Osteocyte (in vitro differentiated cells): ENCODE results near the gene CHKA. TPM values are rescaled to one million over a fixed set of nuclear protein-coding genes. Genes with fewer than 3 reads are reported as not detected.

Experiments used
- DNase-seq: peaks from one replicate; pipeline ENCODE4 v3.0.0; 2021; ENCODE audit warnings: mixed read lengths; ENCODE audit not compliant: unreplicated experiment; ENCODE audit errors: extremely low spot score
- H3K27ac Mint-ChIP-seq: one replicate; pipeline ENCODE4 v1.8.0; 2021; ENCODE audit warnings: mild to moderate bottlenecking, mixed read lengths; ENCODE audit not compliant: unreplicated experiment
- H3K27me3 Mint-ChIP-seq: one replicate; pipeline ENCODE4 v1.8.0; 2021; ENCODE audit warnings: mixed read lengths; ENCODE audit not compliant: unreplicated experiment
- H3K36me3 Mint-ChIP-seq: one replicate; pipeline ENCODE4 v1.8.0; 2021; ENCODE audit warnings: mixed read lengths; ENCODE audit not compliant: unreplicated experiment
- H3K4me1 Mint-ChIP-seq: one replicate; pipeline ENCODE4 v1.8.0; 2021; ENCODE audit warnings: mixed read lengths; ENCODE audit not compliant: unreplicated experiment
- H3K4me3 Mint-ChIP-seq: one replicate; pipeline ENCODE4 v1.8.0; 2021; ENCODE audit warnings: mild to moderate bottlenecking, moderate library complexity, mixed read lengths; ENCODE audit not compliant: unreplicated experiment
- H3K9me3 Mint-ChIP-seq: one replicate; pipeline ENCODE4 v1.8.0; 2021; ENCODE audit warnings: mixed read lengths; ENCODE audit not compliant: unreplicated experiment
- total RNA-seq: library from RNA; stranded (reverse); gene quantifications from 2 replicates; pipeline ENCODE4 v1.2.1, GENCODE V29; 2021
- TF ChIP-seq, protein P1 (sequence below): fragments of 200-600 bp; sonication (generic); IDR thresholded peaks from 2 replicates; pipeline ENCODE4 v1.5.0; 2021; ENCODE audit warnings: antibody characterized with exemption, mild to moderate bottlenecking, moderate library complexity

CHKA gene
- total RNA-seq, 1 donor from 2014 or later: 38.0 TPM

DNA sequence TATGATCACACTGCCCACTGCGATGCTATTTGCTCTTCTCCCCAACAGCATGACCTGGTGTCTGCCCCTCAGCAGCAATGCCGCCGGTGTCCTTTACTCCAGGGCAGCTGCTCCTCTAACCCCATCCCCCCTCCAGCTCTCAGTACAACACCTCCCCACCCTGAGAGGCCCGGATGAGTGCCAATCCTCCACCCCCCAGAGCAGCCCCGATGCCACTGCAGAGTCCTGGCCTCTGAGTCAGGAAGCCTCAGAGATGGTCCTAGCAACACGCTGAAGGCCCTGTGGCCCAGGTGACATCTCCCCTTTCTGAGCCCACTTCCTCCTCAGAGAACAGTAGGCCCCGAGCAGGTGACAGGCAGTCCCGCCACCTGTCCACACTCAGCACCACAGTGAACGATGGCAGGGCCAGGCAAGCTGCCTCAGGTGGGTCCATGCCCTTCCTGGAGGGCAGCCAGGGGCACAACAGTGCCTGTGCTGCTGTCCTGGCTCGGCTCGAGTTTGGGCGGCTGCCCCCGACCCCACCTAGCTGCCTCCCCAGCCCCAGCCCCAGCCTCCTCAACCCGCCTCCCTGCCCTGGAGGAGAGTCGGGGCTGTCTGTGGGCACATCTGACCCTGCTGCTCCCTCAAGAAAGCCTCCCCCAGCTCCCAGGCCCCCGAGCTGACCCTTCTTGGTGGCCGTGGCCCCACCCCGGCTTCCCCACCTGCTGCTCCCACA lies 94.6 kb downstream of the CHKA start:
- Mint-ChIP-seq H3K4me1 (peaks cover 49% of the 10 kb centered on the region), H3K27me3 (no peaks in the 10 kb centered on the region), H3K4me3 (no peak overlapping the region), H3K27ac (peak overlapping the region; percentile 79), H3K36me3 (peaks cover 8% of the 10 kb centered on the region), H3K9me3 (peaks cover 5% of the 10 kb centered on the region)
- TF ChIP-seq, protein P1, sequence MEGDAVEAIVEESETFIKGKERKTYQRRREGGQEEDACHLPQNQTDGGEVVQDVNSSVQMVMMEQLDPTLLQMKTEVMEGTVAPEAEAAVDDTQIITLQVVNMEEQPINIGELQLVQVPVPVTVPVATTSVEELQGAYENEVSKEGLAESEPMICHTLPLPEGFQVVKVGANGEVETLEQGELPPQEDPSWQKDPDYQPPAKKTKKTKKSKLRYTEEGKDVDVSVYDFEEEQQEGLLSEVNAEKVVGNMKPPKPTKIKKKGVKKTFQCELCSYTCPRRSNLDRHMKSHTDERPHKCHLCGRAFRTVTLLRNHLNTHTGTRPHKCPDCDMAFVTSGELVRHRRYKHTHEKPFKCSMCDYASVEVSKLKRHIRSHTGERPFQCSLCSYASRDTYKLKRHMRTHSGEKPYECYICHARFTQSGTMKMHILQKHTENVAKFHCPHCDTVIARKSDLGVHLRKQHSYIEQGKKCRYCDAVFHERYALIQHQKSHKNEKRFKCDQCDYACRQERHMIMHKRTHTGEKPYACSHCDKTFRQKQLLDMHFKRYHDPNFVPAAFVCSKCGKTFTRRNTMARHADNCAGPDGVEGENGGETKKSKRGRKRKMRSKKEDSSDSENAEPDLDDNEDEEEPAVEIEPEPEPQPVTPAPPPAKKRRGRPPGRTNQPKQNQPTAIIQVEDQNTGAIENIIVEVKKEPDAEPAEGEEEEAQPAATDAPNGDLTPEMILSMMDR: no peak
- DNase-seq: no peak

DNA sequence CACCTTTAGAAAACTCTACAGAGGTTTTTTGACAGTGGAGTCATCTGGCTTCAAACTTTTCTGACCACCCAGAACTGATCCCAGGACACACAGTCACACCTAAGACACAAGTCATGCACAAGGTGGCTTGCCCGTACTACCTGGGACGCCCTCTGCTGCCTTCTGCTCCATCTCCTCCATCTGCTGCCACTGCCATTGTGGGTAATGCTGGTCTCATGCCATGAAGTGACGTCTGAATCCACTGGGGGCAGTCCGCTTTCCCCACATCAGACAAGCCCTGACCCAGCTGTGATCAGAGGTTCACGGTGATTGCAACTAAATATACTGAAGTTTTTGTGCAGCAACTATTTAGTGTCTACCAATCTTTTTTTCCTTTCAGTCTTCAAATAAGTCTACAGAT lies 96.1 kb downstream of the CHKA start:
- DNase-seq: no peak
- Mint-ChIP-seq H3K36me3 (peaks cover 8% of the 10 kb centered on the region), H3K4me3 (no peak overlapping the region), H3K27me3 (no peaks in the 10 kb centered on the region), H3K4me1 (peaks cover 52% of the 10 kb centered on the region), H3K9me3 (peaks cover 5% of the 10 kb centered on the region), H3K27ac (no peak overlapping the region)
- TF ChIP-seq, protein P1: no peak

DNA sequence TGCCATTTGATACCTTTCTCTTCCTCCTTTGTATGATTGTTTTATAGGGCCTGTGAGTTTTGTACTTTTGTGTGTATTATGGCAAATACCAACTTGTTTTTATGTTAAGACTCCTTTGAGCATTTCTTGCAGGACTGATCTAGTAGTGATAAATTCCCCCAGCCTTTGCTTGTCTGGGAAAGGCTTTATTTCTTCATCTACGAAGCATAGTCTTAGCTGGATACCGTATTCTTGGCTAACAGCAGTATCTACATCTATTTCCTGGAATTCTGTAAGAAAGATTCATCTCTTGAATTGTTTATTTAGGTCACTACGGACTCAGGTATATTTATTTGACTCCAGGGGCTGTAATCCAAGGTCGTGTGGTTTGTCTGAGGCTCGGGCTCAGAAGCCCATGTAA lies 96.7 kb downstream of the CHKA start:
- no peak for DNase-seq
- Mint-ChIP-seq H3K27ac (no peak overlapping the region), H3K27me3 (no peaks in the 10 kb centered on the region), H3K9me3 (peaks cover 5% of the 10 kb centered on the region), H3K4me3 (no peak overlapping the region), H3K4me1 (peaks cover 52% of the 10 kb centered on the region), H3K36me3 (peaks cover 8% of the 10 kb centered on the region)
- TF ChIP-seq, protein P1: no peak

DNA sequence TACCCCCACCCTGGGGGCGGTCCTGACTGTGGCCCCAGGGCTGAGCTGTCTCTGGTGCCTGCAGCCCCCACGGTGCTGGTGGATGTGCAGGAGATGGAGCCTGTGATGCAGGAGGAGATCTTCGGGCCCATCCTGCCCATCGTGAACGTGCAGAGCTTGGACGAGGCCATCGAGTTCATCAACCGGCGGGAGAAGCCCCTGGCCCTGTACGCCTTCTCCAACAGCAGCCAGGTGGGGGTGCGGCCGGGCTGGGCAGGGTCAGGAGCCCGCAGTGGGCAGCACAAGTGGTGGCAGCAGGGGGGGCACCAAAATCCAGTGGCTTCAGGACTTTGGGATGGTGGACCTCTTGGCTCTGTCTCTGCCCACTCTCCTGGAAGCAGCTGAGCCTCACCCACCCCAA lies 98.7 kb downstream of the CHKA start:
- DNase-seq: no peak
- no peaks in the 10 kb centered on the region for H3K27me3 Mint-ChIP-seq
- peaks cover 8% of the 10 kb centered on the region for H3K36me3 Mint-ChIP-seq
- no peak overlapping the region for H3K4me3 Mint-ChIP-seq
- H3K4me1 Mint-ChIP-seq: peaks cover 39% of the 10 kb centered on the region
- H3K9me3 Mint-ChIP-seq: peaks cover 5% of the 10 kb centered on the region
- H3K27ac Mint-ChIP-seq: no peak overlapping the region
- TF ChIP-seq, protein P1: no peak

DNA sequence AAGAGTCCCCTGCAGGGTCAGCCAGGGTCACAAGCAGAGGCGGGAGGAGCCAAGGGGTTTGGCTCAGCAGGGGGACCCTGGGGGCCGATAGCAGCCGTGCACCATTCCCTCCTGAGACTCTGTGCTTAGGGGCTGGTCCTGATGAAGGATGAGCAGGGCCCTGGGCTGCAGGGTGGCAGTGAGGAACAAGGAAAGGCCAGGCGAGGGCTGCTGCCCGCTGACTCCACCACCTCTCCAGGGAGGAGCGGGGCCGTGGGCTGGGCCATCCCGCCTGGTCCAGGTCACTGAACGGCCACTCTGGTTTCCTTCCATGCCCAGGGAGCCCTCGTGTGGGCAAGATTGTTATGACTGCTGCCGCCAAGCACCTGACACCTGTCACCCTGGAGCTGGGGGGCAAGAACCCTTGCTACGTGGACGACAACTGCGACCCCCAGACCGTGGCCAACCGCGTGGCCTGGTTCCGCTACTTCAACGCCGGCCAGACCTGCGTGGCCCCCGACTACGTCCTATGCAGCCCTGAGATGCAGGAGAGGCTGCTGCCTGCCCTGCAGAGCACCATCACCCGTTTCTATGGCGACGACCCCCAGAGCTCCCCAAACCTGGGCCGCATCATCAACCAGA lies 99.9 kb downstream of the CHKA start:
- TF ChIP-seq, protein P1: peak; percentile 44
- no peak overlapping the region for H3K4me3 Mint-ChIP-seq
- H3K9me3 Mint-ChIP-seq: peaks cover 5% of the 10 kb centered on the region
- H3K27me3 Mint-ChIP-seq: no peaks in the 10 kb centered on the region
- H3K36me3 Mint-ChIP-seq: peaks cover 8% of the 10 kb centered on the region
- H3K27ac Mint-ChIP-seq: no peak overlapping the region
- no peak for DNase-seq
- H3K4me1 Mint-ChIP-seq: peaks cover 40% of the 10 kb centered on the region
